ENCODE measurements around the gene PET100.

PET100 gene

DNA sequence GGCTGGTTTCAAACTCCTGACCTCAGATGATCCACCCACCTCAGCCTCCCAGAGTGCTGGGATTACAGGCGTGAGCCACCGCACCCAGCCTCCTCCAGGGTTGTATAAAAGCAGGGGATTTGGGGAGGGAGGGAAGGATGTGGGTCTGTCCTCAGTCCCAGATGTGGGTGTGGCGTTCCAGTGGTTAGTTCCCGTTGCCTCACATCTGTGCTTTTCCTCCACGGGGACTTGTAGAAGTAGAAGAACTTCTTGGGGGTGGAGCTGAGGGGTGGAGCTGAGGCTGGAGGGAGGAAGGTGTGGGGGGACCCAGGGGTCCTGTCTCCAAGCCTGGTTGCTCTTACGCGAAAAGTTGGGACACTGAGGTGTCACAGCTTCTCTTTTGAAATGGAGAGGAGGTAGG is 46.8 kb downstream of the PET100 start:
- Histone ChIP-seq H3K27me3 (peaks cover 14% of the 10 kb centered on the region), H3K4me3 (peak overlapping the region; percentile 40), H3K9ac (no peak overlapping the region; the same call in 1 of the 2 replicates), H3K9me3 (peaks cover 7% of the 10 kb centered on the region; the same call in 1 of the 2 replicates), H4K20me1 (peaks cover 20% of the 10 kb centered on the region), H3K4me1 (peaks cover 68% of the 10 kb centered on the region), H3K27ac (no peak overlapping the region), H3K4me2 (peak overlapping the region; percentile 96), H3K36me3 (no peaks in the 10 kb centered on the region)
- TF ChIP-seq Cebpa-rat (IDR thresholded peaks at IDR 0.05) = peak; percentile 80

DNA sequence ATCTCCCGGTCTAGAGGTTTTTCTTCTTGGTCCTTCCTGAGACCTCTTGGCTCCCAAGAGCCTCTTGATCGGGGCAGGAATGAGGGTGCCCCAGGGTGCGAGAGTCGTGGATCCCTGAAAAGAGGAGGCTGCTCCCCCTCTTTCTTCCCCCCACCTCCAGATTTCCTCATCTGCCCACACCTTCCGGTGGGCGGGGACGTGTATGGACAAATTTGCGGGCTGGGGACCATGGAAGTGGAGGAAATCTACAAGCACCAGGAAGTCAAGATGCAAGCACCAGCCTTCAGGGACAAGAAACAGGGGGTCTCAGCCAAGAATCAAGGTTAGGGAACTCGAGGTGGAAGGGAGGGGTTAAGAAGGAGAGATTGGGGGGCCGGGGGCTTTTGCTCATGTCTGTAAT is 47.3 kb downstream of the PET100 start, which contains the start of gene MCEMP1:
Gene MCEMP1 (plus strand): TSS at position 237 of the 400 bp plus-strand sequence. CDS start 31 bp downstream, at position 268.
- Histone ChIP-seq H3K9ac (peak within 1 kb of the TSS; percentile 18; the same call in 1 of the 2 replicates), H3K4me2 (peak within 1 kb of the TSS; percentile 96), H4K20me1 (peaks cover 21% of the 10 kb centered on the region), H3K4me1 (peaks cover 73% of the 10 kb centered on the region), H3K27ac (no peak within 1 kb of the TSS), H3K9me3 (peaks cover 7% of the 10 kb centered on the region; the same call in 1 of the 2 replicates), H3K27me3 (peaks cover 14% of the 10 kb centered on the region), H3K36me3 (no peaks in the 10 kb centered on the region), H3K4me3 (peak within 1 kb of the TSS; percentile 40)
- TF ChIP-seq Cebpa-rat (IDR thresholded peaks at IDR 0.05) = no peak

DNA sequence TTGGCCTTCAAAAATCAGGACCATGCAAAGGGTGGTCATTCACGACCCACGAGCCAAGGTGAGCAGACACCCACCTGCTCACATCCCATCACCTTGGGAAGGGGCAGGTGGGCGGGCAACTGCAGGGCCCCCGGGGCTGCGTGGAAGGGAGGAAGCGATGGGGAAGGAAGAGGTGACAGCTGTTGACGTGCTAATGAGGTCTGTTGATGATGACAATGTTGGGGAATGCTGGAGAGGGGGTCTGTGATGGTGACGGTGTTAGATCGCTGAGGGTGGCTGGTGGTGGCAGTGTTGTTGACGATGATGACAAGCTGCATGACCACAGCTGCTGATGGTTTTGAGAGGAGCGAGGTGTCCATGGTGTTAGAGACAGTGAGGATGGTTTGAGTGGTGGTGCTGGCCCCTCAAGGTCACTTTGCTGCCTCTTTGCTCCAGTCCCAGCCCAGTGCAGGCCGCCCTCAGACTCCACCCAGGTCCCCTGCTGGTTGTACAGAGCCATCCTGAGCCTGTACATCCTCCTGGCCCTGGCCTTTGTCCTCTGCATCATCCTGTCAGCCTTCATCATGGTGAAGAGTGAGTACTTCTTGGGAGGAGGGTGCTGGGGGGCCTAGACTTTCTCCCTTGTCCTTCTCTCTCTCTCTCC is 48.2 kb downstream of the PET100 start:
- H4K20me1 ChIP-seq = peaks cover 30% of the 10 kb centered on the region
- H3K4me2 ChIP-seq = peak overlapping the region; percentile 96
- peaks cover 14% of the 10 kb centered on the region for H3K27me3 ChIP-seq
- H3K9me3 ChIP-seq = peaks cover 7% of the 10 kb centered on the region; the same call in 1 of the 2 replicates
- H3K4me3 ChIP-seq = no peak overlapping the region
- peaks cover 9% of the 10 kb centered on the region for H3K36me3 ChIP-seq
- TF ChIP-seq Cebpa-rat (IDR thresholded peaks at IDR 0.05) = no peak
- no peak overlapping the region for H3K27ac ChIP-seq
- H3K9ac ChIP-seq = no peak overlapping the region
- peaks cover 81% of the 10 kb centered on the region for H3K4me1 ChIP-seq

DNA sequence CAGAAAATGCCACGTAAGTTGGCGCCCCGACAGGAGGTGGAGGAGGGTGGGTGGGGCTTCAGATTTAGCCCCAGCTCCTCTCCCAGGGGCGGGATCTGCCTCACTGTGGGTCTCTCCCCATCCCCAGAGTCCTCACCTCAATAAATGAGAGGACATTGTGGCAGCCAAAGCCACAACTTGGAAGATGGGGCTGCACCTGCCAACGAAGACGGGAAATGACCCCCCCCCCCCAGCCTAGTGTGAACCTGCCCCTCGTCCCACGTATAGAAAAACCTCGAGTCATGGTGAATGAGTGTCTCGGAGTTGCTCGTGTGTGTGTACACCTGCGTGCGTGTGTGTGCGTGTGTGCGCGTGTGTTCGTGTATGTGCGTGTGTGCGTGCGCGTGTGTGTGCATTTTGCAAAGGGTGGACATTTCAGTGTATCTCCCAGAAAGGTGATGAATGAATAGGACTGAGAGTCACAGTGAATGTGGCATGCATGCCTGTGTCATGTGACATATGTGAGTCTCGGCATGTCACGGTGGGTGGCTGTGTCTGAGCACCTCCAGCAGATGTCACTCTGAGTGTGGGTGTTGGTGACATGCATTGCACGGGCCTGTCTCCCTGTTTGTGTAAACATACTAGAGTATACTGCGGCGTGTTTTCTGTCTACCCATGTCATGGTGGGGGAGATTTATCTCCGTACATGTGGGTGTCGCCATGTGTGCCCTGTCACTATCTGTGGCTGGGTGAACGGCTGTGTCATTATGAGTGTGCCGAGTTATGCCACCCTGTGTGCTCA is 49.6 kb downstream of the PET100 start:
- Histone ChIP-seq H3K4me3 (no peak overlapping the region), H3K9ac (no peak overlapping the region), H4K20me1 (peaks cover 44% of the 10 kb centered on the region), H3K27me3 (peaks cover 14% of the 10 kb centered on the region), H3K9me3 (0 out of 2 replicates have a peak, but pooled peaks cover 2% of the 10 kb centered on the region), H3K27ac (no peak overlapping the region), H3K4me1 (peaks cover 76% of the 10 kb centered on the region), H3K36me3 (peaks cover 22% of the 10 kb centered on the region), H3K4me2 (peak overlapping the region; percentile 96)
- TF ChIP-seq Cebpa-rat (IDR thresholded peaks at IDR 0.05) = no peak

DNA sequence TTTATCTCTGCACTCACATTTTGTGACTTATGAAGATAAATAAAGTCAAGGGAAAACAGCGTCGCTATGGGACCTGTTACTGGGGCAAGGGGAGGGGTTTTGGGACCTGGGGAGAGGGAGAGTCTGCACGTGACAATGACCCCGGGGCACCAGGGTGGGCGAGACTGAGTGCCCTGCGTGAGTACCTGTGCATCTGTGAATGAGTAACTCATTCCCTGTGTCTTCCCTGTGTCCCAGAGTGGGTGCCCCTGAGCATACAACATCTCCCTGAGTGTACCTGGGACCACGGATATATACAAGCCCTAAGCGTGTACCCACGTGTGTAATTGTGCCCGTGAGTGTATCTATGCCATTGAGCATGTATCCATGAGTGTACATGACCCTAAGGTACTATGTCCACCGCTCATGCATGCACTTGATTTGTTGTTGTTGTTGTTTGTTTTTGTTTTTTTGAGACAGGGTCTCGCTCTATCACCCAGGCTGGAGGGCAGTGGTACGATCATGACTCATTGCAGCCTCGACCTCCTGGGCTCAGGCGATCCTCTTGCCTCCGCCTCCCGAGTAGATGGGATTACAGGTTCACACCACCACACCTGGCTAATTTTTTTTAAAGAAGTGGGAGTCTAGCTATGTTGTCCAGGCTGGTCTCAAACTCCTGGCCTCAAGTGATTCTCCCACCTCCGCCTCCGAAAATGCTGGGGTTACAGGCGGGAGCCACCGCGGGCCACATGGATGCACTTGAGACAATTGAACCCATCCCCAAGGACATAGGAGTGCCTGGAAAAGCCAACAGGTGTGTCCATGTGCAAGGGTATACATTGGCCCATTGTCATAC is 50.4 kb downstream of the PET100 start:
- Histone ChIP-seq H3K27me3 (peaks cover 14% of the 10 kb centered on the region), H4K20me1 (peaks cover 52% of the 10 kb centered on the region), H3K4me1 (peaks cover 68% of the 10 kb centered on the region), H3K4me2 (peak overlapping the region; percentile 96), H3K9me3 (no peaks in the 10 kb centered on the region), H3K4me3 (peak overlapping the region; percentile 99), H3K9ac (peak overlapping the region; percentile 96; the same call in 1 of the 2 replicates), H3K27ac (peak overlapping the region; percentile 94; the same call in 1 of the 2 replicates), H3K36me3 (peaks cover 31% of the 10 kb centered on the region)
- TF ChIP-seq Cebpa-rat (IDR thresholded peaks at IDR 0.05) = no peak

DNA sequence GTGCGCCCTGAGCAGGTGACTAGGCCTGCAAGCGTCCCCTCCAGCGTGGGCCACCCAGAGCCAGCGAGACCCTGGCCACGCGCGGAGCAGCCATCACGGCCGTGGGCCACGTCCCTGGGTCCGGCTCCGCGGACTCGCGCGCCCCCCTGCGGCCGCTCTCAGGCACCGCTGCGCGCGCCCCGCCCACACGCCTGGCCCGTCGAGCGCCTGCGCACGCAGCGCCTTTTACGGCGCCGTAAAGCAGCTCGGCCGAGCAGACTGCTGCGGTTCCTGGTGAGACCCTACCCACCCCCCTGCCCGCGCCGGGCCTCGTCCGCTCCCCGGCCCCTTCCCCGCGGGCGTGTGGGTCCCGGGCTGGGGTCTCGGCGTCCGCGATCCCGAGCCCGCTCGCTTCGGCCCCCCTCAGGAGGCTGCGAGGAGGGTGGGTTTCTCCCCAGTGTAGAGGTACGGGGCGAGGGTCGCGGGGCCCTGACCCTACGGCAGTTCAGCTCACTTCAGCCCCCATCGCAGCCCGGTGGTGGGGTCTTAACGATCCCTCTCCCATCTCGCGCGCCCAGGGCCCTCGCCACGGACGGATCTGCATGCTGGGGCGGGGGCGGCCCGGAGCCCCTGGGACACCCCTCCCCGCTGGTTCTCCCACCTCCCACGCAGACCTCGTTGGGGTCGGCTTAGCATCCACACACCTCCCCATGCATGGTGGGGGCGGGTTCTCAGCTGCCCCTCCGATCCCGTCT is 51.2 kb downstream of the PET100 start, which contains the start of gene TRAPPC5:
Gene TRAPPC5 (plus strand): TSS at position 228 of the 734 bp plus-strand sequence. CDS start 1,421 bp downstream, outside the sequence.
- Histone ChIP-seq H3K9ac (peak within 1 kb of the TSS; percentile 96), H3K27ac (peak within 1 kb of the TSS; percentile 94), H3K36me3 (peaks cover 38% of the 10 kb centered on the region), H3K9me3 (no peaks in the 10 kb centered on the region), H4K20me1 (peaks cover 60% of the 10 kb centered on the region), H3K4me1 (peaks cover 60% of the 10 kb centered on the region), H3K4me3 (peak within 1 kb of the TSS; percentile 99), H3K4me2 (peak within 1 kb of the TSS; percentile 96), H3K27me3 (peaks cover 14% of the 10 kb centered on the region)
- no peak for TF ChIP-seq Cebpa-rat (IDR thresholded peaks at IDR 0.05)
